ENCODE data around the gene RUNX2.

DNA sequence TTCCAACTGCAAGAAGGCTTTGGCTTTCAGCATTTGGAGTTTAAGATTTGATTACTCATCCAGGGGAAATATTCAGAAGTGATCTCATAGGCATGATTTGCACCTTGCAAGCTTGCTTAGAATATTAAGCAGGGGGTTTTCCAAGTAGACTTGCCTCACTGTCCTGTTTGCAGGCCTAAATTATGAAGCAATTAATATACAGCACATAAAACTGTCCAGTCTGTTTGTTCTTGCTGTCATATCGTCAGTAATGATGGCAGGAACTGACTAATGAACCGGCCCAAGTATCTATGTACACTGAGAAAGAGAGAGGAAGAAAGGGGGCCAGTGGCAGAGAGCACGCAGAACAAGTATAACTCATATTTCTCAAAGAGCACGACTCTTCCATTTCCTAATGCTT, 262.1 kb downstream of the RUNX2 start:
- TF ChIP-seq, protein P1, sequence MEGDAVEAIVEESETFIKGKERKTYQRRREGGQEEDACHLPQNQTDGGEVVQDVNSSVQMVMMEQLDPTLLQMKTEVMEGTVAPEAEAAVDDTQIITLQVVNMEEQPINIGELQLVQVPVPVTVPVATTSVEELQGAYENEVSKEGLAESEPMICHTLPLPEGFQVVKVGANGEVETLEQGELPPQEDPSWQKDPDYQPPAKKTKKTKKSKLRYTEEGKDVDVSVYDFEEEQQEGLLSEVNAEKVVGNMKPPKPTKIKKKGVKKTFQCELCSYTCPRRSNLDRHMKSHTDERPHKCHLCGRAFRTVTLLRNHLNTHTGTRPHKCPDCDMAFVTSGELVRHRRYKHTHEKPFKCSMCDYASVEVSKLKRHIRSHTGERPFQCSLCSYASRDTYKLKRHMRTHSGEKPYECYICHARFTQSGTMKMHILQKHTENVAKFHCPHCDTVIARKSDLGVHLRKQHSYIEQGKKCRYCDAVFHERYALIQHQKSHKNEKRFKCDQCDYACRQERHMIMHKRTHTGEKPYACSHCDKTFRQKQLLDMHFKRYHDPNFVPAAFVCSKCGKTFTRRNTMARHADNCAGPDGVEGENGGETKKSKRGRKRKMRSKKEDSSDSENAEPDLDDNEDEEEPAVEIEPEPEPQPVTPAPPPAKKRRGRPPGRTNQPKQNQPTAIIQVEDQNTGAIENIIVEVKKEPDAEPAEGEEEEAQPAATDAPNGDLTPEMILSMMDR (conservative IDR thresholded peaks at IDR 0.05; ENCODE audit: low read length) = no peak
- no peak for TF ChIP-seq EZH2phosphoT487 (IDR thresholded peaks at IDR 0.05; ENCODE audit: borderline replicate concordance, low read depth, low read length)

Data from OCI-LY7 (cell line).